OCI-LY3 (cell line): ENCODE results near the gene CAMKK1.

Experiments
- CTCF ChIP-seq: fragments of 200-600, 300-600 bp; sonication (generic); IDR thresholded peaks from 2 replicates; pipeline ENCODE4 v1.5.1; 2014; ENCODE audit warnings: antibody characterized with exemption, low read length, low read depth
- EZH2phosphoT487 ChIP-seq: fragments of 200-600 bp; shearing (Covaris generic); IDR thresholded peaks from 2 replicates; pipeline ENCODE4 v1.6.1; 2018; ENCODE audit warnings: antibody characterized with exemption, mixed run types, low read depth

GRCh38 chr17:3818786-3819185 lies 74.1 kb downstream of the CAMKK1 start:
- TF ChIP-seq CTCF = no peak
- TF ChIP-seq EZH2phosphoT487 = no peak
